ENCODE measurements around the gene CLIC4. TPM values are rescaled to one million over a fixed set of nuclear protein-coding genes. Genes with fewer than 3 reads are reported as not detected.

CLIC4 gene
- total and polyA plus RNA-seq, 2 experiments from 2014 or later, result 92.5 to 308 TPM

DNA sequence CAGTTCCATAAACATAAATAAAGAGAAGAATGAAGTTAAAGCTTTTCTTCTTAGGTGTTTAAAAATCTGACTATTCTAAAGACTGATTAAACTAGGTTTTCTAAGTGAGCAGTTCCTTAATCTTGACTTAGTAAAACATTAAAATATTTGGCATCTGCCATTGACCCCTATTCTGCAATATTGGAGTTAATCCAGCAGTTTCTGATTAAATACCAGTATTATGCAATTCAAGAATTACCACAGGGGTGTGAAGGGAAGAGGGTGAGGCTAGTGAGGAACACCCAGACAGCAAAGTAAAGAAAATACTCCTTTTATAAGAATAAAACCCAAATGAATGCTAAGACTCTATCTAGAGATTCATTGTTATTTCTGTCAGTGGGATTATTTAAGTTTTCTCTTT, 40.9 kb downstream of the CLIC4 start:
- Histone ChIP-seq H3K4me1 (ENCODE audit: insufficient read depth) (no peaks in the 10 kb centered on the region; the same call in 1 of the 2 replicates), H3K27ac (ENCODE audit: low read depth) (no peak overlapping the region), H3F3A (replicated peaks; ENCODE audit: low read depth) (0 out of 2 replicates have a peak, but pooled peaks cover 9% of the 10 kb centered on the region), H3K4me3 (no peak overlapping the region), H2AFZ (no peak overlapping the region), H4K20me1 (replicated peaks; ENCODE audit: insufficient read depth) (peaks cover 74% of the 10 kb centered on the region), H3K9me2 (ENCODE audit: insufficient read depth) (no peaks in the 10 kb centered on the region), H3K36me3 (ENCODE audit: insufficient read depth) (no peaks in the 10 kb centered on the region), H3K79me2 (replicated peaks; ENCODE audit: insufficient read depth) (peaks cover 100% of the 10 kb centered on the region), H3K4me2 (no peak overlapping the region), H3K27me3 (ENCODE audit: insufficient read depth) (no peaks in the 10 kb centered on the region)
- Mint-ChIP-seq H3K27ac (no peak overlapping the region), H3K36me3 (ENCODE audit: low read depth) (peaks cover 13% of the 10 kb centered on the region; the same call in 2 of the 3 replicates), H3K4me3 (no peak overlapping the region), H3K4me1 (no peaks in the 10 kb centered on the region), H3K27me3 (ENCODE audit: insufficient read depth, low read depth, poor library complexity) (no peaks in the 10 kb centered on the region), H3K9me3 (no peaks in the 10 kb centered on the region)
- TF ChIP-seq, protein P1, sequence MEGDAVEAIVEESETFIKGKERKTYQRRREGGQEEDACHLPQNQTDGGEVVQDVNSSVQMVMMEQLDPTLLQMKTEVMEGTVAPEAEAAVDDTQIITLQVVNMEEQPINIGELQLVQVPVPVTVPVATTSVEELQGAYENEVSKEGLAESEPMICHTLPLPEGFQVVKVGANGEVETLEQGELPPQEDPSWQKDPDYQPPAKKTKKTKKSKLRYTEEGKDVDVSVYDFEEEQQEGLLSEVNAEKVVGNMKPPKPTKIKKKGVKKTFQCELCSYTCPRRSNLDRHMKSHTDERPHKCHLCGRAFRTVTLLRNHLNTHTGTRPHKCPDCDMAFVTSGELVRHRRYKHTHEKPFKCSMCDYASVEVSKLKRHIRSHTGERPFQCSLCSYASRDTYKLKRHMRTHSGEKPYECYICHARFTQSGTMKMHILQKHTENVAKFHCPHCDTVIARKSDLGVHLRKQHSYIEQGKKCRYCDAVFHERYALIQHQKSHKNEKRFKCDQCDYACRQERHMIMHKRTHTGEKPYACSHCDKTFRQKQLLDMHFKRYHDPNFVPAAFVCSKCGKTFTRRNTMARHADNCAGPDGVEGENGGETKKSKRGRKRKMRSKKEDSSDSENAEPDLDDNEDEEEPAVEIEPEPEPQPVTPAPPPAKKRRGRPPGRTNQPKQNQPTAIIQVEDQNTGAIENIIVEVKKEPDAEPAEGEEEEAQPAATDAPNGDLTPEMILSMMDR (conservative IDR thresholded peaks at IDR 0.05; ENCODE audit: low read depth in 2 of 2), result no peak
- TF ChIP-seq EZH2 (IDR thresholded peaks at IDR 0.05; ENCODE audit: low read depth, unreplicated experiment), result no peak
- no peak for TF ChIP-seq EZH2phosphoT487 (IDR thresholded peaks at IDR 0.05; ENCODE audit: unreplicated experiment)
- no peak for TF ChIP-seq CREB1 (CRISPR knock-in tag; IDR thresholded peaks at IDR 0.05; ENCODE audit: low read depth)
- TF ChIP-seq STAT1 (IDR thresholded peaks at IDR 0.05; ENCODE audit: unreplicated experiment), result no peak
- TF ChIP-seq, protein P2, sequence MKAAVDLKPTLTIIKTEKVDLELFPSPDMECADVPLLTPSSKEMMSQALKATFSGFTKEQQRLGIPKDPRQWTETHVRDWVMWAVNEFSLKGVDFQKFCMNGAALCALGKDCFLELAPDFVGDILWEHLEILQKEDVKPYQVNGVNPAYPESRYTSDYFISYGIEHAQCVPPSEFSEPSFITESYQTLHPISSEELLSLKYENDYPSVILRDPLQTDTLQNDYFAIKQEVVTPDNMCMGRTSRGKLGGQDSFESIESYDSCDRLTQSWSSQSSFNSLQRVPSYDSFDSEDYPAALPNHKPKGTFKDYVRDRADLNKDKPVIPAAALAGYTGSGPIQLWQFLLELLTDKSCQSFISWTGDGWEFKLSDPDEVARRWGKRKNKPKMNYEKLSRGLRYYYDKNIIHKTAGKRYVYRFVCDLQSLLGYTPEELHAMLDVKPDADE (IDR thresholded peaks at IDR 0.05), result no peak
- DNase-seq (ENCODE audit: low spot score) (no peak), ATAC-seq (no peak)

DNA sequence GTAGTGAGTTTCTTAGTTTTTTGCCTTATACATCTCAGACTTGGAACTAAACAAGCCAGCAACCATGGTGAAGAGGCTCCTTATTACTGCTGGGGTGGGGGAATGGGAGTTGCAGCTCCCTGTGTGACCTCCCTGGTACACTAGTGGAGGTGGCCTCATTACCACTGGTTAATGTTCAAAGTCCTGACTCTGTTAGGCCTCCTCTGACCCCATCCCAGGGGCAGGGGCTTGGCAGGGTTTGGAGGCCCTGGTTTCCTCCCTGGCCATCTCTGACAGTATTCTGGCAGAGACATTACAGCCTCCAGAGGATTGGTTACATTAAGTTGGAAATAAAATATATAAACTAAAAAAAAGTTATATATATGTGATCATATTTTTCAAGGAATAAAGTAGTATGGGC, 45.2 kb downstream of the CLIC4 start:
- Mint-ChIP-seq H3K27me3 (ENCODE audit: insufficient read depth, low read depth, poor library complexity) (no peaks in the 10 kb centered on the region), H3K27ac (no peak overlapping the region)
- no peaks in the 10 kb centered on the region for H3K36me3 ChIP-seq (ENCODE audit: insufficient read depth)
- no peak for TF ChIP-seq ZNF114 (CRISPR knock-in tag; IDR thresholded peaks at IDR 0.05)
- no peak for TF ChIP-seq STAT1 (IDR thresholded peaks at IDR 0.05; ENCODE audit: unreplicated experiment)
- no peak for TF ChIP-seq EZH2phosphoT487 (IDR thresholded peaks at IDR 0.05; ENCODE audit: unreplicated experiment)
- TF ChIP-seq, protein P2 (IDR thresholded peaks at IDR 0.05), result no peak
- TF ChIP-seq, protein P3, sequence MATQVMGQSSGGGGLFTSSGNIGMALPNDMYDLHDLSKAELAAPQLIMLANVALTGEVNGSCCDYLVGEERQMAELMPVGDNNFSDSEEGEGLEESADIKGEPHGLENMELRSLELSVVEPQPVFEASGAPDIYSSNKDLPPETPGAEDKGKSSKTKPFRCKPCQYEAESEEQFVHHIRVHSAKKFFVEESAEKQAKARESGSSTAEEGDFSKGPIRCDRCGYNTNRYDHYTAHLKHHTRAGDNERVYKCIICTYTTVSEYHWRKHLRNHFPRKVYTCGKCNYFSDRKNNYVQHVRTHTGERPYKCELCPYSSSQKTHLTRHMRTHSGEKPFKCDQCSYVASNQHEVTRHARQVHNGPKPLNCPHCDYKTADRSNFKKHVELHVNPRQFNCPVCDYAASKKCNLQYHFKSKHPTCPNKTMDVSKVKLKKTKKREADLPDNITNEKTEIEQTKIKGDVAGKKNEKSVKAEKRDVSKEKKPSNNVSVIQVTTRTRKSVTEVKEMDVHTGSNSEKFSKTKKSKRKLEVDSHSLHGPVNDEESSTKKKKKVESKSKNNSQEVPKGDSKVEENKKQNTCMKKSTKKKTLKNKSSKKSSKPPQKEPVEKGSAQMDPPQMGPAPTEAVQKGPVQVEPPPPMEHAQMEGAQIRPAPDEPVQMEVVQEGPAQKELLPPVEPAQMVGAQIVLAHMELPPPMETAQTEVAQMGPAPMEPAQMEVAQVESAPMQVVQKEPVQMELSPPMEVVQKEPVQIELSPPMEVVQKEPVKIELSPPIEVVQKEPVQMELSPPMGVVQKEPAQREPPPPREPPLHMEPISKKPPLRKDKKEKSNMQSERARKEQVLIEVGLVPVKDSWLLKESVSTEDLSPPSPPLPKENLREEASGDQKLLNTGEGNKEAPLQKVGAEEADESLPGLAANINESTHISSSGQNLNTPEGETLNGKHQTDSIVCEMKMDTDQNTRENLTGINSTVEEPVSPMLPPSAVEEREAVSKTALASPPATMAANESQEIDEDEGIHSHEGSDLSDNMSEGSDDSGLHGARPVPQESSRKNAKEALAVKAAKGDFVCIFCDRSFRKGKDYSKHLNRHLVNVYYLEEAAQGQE (IDR thresholded peaks at IDR 0.05; ENCODE audit: unreplicated experiment), result no peak
- TF ChIP-seq JUNB (IDR thresholded peaks at IDR 0.05; ENCODE audit: unreplicated experiment), result no peak

More for the DNA sequence above, 45.2 kb downstream of the CLIC4 start:
- Histone ChIP-seq H3K27ac (ENCODE audit: low read depth) (no peak overlapping the region), H3K4me3 (no peak overlapping the region), H3K79me2 (replicated peaks; ENCODE audit: insufficient read depth) (peaks cover 100% of the 10 kb centered on the region), H3K27me3 (ENCODE audit: insufficient read depth) (no peaks in the 10 kb centered on the region), H3K4me2 (no peak overlapping the region), H3K9me2 (ENCODE audit: insufficient read depth) (no peaks in the 10 kb centered on the region), H3F3A (replicated peaks; ENCODE audit: low read depth) (no peaks in the 10 kb centered on the region), H3K4me1 (ENCODE audit: insufficient read depth) (no peaks in the 10 kb centered on the region), H2AFZ (no peak overlapping the region), H4K20me1 (replicated peaks; ENCODE audit: insufficient read depth) (peaks cover 70% of the 10 kb centered on the region)
- DNase-seq (ENCODE audit: low spot score) (no peak), ATAC-seq (no peak)
- Mint-ChIP-seq H3K4me1 (peaks cover 13% of the 10 kb centered on the region; the same call in 2 of the 3 replicates), H3K9me3 (no peaks in the 10 kb centered on the region), H3K36me3 (ENCODE audit: low read depth) (peaks cover 13% of the 10 kb centered on the region; the same call in 2 of the 3 replicates), H3K4me3 (no peak overlapping the region)

Measured in GM23338 (cell line).